Activated T-helper 1 cell treated with anti-CD3 and anti-CD28 coated beads, Interleukin-12 subunit alpha, Interleukin-12 subunit beta, Interleukin-2, Interleukin-4 antibody, amounts not matched to agents 30 ng/mL and 10 ng/mL and 1 ng/mL, durations not matched to agents 14 hours and 24 hours and 36 hours (primary cell): ENCODE results near the gene DNAJA3. TPM values are rescaled to one million over a fixed set of nuclear protein-coding genes. Genes with fewer than 3 reads are reported as not detected.

Experiments
- DNase-seq: peaks from one replicate; pipeline ENCODE4 v3.0.0; 2021; ENCODE audit warnings: low spot score
- H3K27ac Mint-ChIP-seq: one replicate; pipeline ENCODE4 v1.8.0; 2021; ENCODE audit warnings: mild to moderate bottlenecking, mixed read lengths
- H3K27me3 Mint-ChIP-seq: one replicate; pipeline ENCODE4 v1.8.0; 2022; ENCODE audit warnings: mild to moderate bottlenecking, moderate library complexity, mixed read lengths; ENCODE audit not compliant: insufficient read depth
- H3K36me3 Mint-ChIP-seq: one replicate; pipeline ENCODE4 v1.8.0; 2021; ENCODE audit warnings: low read depth, mixed read lengths
- H3K4me1 Mint-ChIP-seq: one replicate; pipeline ENCODE4 v1.8.0; 2021; ENCODE audit warnings: low read depth, mixed read lengths
- H3K4me3 Mint-ChIP-seq: one replicate; pipeline ENCODE4 v1.8.0; 2021; ENCODE audit warnings: mild to moderate bottlenecking, moderate library complexity, mixed read lengths
- H3K9me3 Mint-ChIP-seq: one replicate; pipeline ENCODE4 v1.8.0; 2021; ENCODE audit warnings: mixed read lengths
- intact Hi-C: fragments of 100-400 bp; cut with micrococcal nuclease; formaldehyde crosslinking; loops from one replicate; pipeline ENCODE4 v1.15.1; 2024
- total RNA-seq: library from RNA; stranded (reverse); gene quantifications from 2 replicates; pipeline ENCODE4 v1.2.3, GENCODE V29; 2022

The DNAJA3 gene
- total RNA-seq, 1 donor from 2014 or later: 103 TPM

DNA sequence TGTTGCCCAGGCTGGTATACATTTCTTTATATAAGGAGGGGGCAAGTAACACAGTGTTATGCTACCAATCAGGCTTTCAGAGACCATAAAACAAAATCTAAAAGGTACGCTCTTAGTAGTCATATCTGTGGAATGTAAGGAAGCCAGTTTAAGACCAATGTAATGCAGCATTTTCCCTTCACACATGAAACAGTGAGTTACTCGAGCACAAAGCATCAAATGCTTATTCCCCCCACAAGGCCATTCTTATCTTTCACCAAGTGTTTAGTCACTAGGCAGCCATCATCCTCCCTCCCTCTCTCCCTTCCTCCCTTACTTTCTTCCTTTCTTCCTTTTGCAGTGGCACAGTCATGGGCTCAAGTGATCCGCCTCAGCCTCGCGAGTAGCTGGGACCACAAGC, 63.4 kb downstream of the DNAJA3 start:
- peak overlapping the region; percentile 76 for H3K27ac Mint-ChIP-seq
- H3K36me3 Mint-ChIP-seq: peaks cover 29% of the 10 kb centered on the region
- peak overlapping the region; percentile 48 for H3K4me3 Mint-ChIP-seq
- DNase-seq: no peak
- intact Hi-C loops: no loop called here
- no peaks in the 10 kb centered on the region for H3K9me3 Mint-ChIP-seq
- peaks cover 51% of the 10 kb centered on the region for H3K4me1 Mint-ChIP-seq
- no peaks in the 10 kb centered on the region for H3K27me3 Mint-ChIP-seq

DNA sequence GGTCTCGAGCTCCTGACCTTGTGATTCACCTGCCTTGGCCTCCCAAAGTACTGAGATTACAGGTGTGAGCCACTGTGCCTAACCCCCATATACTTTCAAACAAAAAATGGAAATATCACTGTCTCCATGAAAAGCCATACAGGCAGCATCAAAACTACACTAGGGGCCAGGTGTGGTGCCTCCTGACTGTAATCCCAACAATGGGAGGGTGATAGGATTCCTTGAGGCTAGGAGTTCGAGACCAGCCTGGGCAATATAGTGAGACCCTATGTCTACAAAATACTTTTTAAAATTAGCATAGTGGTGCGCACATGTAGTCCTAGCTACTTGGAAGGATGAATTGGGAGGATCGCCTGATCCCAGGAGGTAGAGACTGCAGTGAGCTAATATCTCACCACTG, 66.2 kb downstream of the DNAJA3 start:
- Mint-ChIP-seq H3K4me1 (peaks cover 45% of the 10 kb centered on the region), H3K27ac (no peak overlapping the region), H3K27me3 (no peaks in the 10 kb centered on the region), H3K9me3 (no peaks in the 10 kb centered on the region), H3K4me3 (no peak overlapping the region), H3K36me3 (peaks cover 20% of the 10 kb centered on the region)
- DNase-seq: no peak
- intact Hi-C loops: no loop called here

DNA sequence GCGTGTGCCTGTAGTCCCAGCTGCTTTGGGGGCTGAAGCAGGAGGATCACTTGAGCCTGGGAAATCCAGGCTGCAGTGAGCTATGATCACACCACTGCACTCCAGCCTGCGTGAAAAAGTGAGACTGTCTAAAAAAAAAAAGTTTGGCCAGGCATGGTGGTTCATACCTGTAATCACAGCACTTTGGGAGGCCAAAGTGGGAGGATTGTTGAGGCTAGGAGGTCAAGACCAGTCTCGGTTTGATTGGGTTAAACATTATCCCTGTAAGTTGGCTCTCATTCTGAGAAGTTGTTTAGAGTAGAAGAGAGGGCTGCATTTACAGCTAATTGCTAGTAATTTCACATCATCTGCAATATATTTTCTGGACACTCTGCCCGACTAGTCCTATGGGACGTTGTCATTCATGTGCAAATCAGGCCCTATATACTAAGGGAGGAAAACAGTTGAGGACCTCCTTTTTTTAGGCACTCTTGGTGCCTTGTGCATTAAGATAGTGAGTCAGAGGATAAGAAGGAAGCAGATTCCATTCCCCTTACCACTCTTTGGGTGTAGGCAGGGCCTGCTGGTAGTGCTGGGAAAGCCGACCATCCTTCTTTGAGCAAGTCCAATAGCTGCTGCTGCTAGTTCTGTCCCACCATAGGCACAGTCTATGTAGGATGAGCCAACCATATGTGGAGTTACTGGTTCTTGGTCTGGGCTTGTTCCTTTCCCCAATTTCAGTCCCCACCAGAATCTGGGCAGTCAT, 69.2 kb downstream of the DNAJA3 start:
- intact Hi-C loops: no loop called here
- H3K9me3 Mint-ChIP-seq: no peaks in the 10 kb centered on the region
- H3K27me3 Mint-ChIP-seq: no peaks in the 10 kb centered on the region
- H3K36me3 Mint-ChIP-seq: peaks cover 26% of the 10 kb centered on the region
- DNase-seq: no peak
- no peak overlapping the region for H3K27ac Mint-ChIP-seq
- no peak overlapping the region for H3K4me3 Mint-ChIP-seq
- peaks cover 51% of the 10 kb centered on the region for H3K4me1 Mint-ChIP-seq

DNA sequence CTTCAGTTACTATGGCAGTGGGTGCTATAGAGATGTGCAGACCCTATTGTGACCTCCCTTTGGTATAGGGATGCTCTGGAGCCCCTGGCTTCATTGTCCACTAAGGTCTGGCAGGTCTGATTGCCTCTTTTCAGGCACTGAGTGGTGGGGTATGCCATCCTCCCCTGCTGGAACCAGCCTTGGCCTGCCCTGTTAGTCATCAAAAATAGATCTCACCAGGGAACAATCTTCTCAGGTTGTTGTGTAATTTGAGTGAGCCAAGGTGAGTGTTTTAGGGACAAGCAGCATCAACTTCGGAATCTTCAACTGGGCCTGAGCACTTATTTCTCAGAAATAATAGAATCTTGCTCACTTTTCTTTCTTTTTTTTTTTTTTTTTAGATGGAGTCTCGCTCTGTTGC, 70.1 kb downstream of the DNAJA3 start:
- no peaks in the 10 kb centered on the region for H3K9me3 Mint-ChIP-seq
- no peak overlapping the region for H3K27ac Mint-ChIP-seq
- no peak overlapping the region for H3K4me3 Mint-ChIP-seq
- no peak for DNase-seq
- H3K27me3 Mint-ChIP-seq: no peaks in the 10 kb centered on the region
- intact Hi-C loops: no loop called here
- peaks cover 26% of the 10 kb centered on the region for H3K36me3 Mint-ChIP-seq
- peaks cover 51% of the 10 kb centered on the region for H3K4me1 Mint-ChIP-seq

DNA sequence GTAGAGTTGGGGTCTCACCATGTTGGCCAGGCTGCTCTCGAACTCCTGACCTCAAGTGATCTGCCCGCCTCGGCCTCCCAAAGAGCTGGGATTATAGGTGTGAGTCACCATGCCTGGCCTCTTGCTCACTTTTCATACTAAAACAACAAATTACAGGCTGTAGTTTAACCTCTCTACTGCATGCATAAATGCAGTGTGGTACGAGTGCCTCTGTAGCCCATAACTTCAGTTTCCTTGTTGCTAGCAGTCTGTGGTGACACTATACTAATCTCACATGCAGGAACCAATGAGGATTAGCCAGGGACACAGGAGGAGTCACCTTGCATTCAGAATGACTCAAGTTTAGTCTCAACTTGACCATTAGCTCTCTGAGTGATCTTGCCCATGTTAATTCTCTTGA, 70.6 kb downstream of the DNAJA3 start:
- intact Hi-C loops: no loop called here
- no peak overlapping the region for H3K4me3 Mint-ChIP-seq
- H3K4me1 Mint-ChIP-seq: peaks cover 55% of the 10 kb centered on the region
- peaks cover 21% of the 10 kb centered on the region for H3K36me3 Mint-ChIP-seq
- DNase-seq: no peak
- H3K27me3 Mint-ChIP-seq: no peaks in the 10 kb centered on the region
- H3K27ac Mint-ChIP-seq: peak overlapping the region; percentile 18
- no peaks in the 10 kb centered on the region for H3K9me3 Mint-ChIP-seq

DNA sequence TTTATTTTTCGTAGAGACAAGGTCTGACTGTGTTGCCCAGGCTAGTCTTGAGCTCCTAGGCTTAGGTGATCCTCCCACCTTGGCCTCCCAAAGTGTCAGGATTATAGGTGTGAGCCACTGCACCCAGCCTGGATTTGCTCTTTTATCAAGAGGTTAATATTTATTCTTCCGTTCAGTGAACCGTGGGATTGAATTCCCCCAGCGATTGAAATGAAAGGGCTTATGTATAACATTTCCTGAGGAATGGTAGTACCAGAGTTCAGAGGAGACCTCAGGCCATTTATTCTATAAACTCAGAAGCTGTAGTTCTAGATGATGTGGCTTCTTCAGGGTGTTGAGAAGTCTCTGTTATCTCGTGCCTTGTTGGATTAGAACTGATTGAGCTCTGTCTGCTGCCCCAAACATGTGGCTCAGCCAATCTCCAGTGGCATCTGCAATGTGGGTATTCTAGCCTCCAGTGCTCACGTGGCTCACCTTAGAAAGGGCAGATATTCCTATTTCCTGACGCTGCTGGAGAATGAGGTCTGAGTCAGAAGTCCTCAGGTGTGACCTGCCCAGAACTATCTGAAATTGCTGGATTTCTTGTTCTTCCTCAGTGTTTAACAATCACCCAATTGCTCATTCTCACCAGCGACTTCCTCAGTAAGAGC, 73.0 kb downstream of the DNAJA3 start:
- no peak for DNase-seq
- Mint-ChIP-seq H3K27me3 (no peaks in the 10 kb centered on the region), H3K4me1 (peaks cover 62% of the 10 kb centered on the region), H3K9me3 (no peaks in the 10 kb centered on the region), H3K36me3 (peaks cover 15% of the 10 kb centered on the region), H3K4me3 (no peak overlapping the region), H3K27ac (peak overlapping the region; percentile 52)
- intact Hi-C loops: no loop called here

DNA sequence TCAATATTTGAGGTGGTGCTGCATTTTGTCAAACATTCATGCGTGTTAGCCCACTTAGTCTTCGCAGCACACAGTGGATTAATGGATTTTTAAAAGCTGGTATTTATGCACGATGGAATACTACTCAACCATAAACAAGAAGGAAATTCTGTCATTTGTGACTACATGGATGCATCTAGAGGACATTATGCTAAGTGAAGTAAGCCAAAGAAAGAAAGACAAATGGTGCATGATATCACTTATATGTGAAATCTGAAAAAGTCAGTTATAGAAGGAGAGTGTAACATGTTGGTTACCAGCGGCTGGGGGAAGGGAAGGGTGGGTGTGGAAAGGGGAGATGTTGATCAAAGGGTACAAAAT, 73.5 kb downstream of the DNAJA3 start:
- Mint-ChIP-seq H3K9me3 (no peaks in the 10 kb centered on the region), H3K27ac (no peak overlapping the region), H3K27me3 (no peaks in the 10 kb centered on the region), H3K4me1 (peaks cover 66% of the 10 kb centered on the region), H3K36me3 (peaks cover 17% of the 10 kb centered on the region), H3K4me3 (no peak overlapping the region)
- intact Hi-C loops: no loop called here
- no peak for DNase-seq

DNA sequence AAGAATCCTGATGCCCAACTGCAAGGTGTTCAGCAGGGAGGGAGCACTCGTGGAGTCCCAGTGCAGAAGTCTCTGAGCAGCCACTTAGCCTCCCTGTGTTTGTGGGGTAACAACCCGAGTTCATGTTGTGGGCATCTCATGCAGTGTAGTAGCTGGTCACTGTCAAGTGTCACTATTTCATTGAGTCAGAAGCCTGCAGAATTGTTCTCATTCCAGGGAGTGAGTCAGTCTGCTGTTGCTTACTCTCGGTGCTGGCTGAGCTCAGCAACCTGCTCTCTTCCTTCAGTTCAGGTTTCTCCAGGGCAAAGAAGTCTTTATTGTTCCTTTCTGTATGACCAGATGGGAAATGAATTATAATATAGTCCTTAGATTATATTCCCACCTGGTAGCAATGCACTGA, 74.6 kb downstream of the DNAJA3 start:
- Mint-ChIP-seq H3K27me3 (no peaks in the 10 kb centered on the region), H3K27ac (no peak overlapping the region), H3K36me3 (peaks cover 17% of the 10 kb centered on the region), H3K4me3 (no peak overlapping the region), H3K4me1 (peaks cover 66% of the 10 kb centered on the region), H3K9me3 (no peaks in the 10 kb centered on the region)
- intact Hi-C loops: loop anchor here (10.0 kb wide), 1 partner anchor 455 kb away; the partner anchor contains the start of gene SEC14L5
- no peak for DNase-seq

DNA sequence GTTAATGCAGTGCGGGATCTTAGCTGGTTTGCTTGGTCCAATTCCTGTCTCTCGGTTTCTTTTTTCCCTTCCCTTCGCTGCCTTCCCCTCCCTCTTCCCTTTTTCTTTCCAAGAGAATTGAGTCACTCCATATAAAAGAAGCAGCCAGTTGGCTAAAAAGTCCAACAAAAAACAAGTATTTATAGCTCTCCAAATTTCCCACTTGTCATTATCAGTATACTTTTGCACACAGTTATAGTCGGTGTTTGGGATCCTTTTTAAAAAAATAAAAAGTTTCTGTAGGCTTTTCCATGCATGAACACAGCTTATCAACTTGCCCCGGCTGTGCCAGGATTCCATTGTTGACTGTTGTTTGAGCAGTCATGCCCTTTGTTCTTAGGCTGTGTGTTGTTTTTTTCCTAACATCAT, 75.4 kb downstream of the DNAJA3 start:
- no peak for DNase-seq
- H3K36me3 Mint-ChIP-seq: peaks cover 21% of the 10 kb centered on the region
- no peak overlapping the region for H3K4me3 Mint-ChIP-seq
- no peaks in the 10 kb centered on the region for H3K27me3 Mint-ChIP-seq
- H3K27ac Mint-ChIP-seq: no peak overlapping the region
- intact Hi-C loops: loop anchor here (10.0 kb wide), 1 partner anchor 454 kb away; the partner anchor contains the start of gene SEC14L5
- no peaks in the 10 kb centered on the region for H3K9me3 Mint-ChIP-seq
- H3K4me1 Mint-ChIP-seq: peaks cover 74% of the 10 kb centered on the region

DNA sequence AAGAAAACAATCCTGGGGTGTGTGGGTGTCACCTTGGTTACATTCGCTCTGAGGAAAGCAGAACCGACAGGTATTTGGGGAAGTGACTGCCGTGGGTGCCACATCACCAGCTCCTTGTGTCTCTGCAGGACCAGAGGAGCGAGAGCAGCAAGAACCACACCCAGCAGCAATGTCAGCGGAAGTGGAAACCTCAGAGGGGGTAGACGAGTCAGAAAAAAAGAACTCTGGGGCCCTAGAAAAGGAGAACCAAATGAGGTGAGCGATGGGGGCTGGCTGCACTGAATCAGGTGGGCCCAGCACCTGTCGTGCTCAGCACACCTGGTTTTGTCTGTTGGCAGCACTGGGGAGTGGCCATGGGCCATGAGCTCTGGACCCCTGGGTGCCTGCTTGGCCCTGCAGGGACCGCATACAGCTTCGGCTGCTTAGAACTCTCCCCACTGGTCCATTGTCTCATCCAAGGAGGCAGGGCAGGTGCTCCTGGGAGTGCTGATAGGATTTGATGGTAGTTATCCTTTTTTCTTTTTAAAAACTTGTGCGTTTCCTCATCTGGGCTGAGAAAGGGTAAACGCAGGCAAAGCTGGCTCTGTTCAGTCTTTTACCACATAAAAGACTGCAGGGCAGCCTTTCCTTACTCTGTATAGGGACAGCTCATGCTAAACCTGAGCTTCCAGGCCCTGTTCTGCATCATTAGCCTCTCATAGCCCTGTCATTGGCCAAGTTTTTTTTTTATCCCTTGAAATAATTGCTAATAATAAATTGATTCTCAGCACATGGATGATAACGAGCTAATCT, 79.9 kb downstream of the DNAJA3 start:
- Mint-ChIP-seq H3K36me3 (peaks cover 26% of the 10 kb centered on the region), H3K4me1 (peaks cover 57% of the 10 kb centered on the region)
- intact Hi-C loops: loop anchor here (1.0 to 10.0 kb wide), 9 partner anchors 17 to 449 kb away; partner anchors contain the start of genes HMOX2, MGRN1, SEC14L5 and UBALD1

More for the DNA sequence above, 79.9 kb downstream of the DNAJA3 start:
- H3K4me3 Mint-ChIP-seq: peak overlapping the region; percentile 70
- DNase-seq: peak; percentile 75
- no peaks in the 10 kb centered on the region for H3K27me3 Mint-ChIP-seq
- H3K27ac Mint-ChIP-seq: peak overlapping the region; percentile 79
- H3K9me3 Mint-ChIP-seq: no peaks in the 10 kb centered on the region
